ENCODE results near the gene SHISA7. TPM values are rescaled to one million over a fixed set of nuclear protein-coding genes. Genes with fewer than 3 reads are reported as not detected.
"Not testable (repeated sequence)": the region's sequence is repeated elsewhere in the genome, so short reads cannot be mapped to it uniquely, and the experiment has no call there.

Gene SHISA7
- total RNA-seq, 2 experiments from 2014 or later: not detected

GRCh38 chr19:55406826-55407549 lies 36.1 kb downstream of the SHISA7 start:
- H3K36me3 Mint-ChIP-seq (ENCODE audit: low read depth): peaks cover 50% of the 10 kb centered on the region
- DNase-seq (peak; percentile 53), ATAC-seq (peak; percentile 2)
- H3K27me3 Mint-ChIP-seq: no peaks in the 10 kb centered on the region
- peak overlapping the region; percentile 90 for H3K4me3 Mint-ChIP-seq
- ChIA-PET CTCF (interaction anchor here (0.7 to 1.0 kb wide), 3 partner anchors 13 to 225 kb away, joined by 3 to 5 read pairs (median 3); no protein-coding TSS in a partner anchor), POLR2A (interaction anchor here (0.5 to 4.4 kb wide), 13 partner anchors 8 to 289 kb away, joined by 3 to 41 read pairs (median 4); partner anchors contain the start of genes KMT5C, PPP1R12C, TMEM238 and ZNF524)
- H3K4me1 Mint-ChIP-seq: peaks cover 24% of the 10 kb centered on the region
- H3K9me3 Mint-ChIP-seq (ENCODE audit: low read depth): peaks cover 4% of the 10 kb centered on the region
- H3K27ac Mint-ChIP-seq: peak overlapping the region; percentile 85
- intact Hi-C loops (cut with DNase I, micrococcal nuclease): loop anchor here in 1 of 2 experiments (5.0 kb wide), 1 partner anchor 45 kb away; no protein-coding TSS in a partner anchor

- Mint-ChIP-seq H3K9me3 (ENCODE audit: low read depth) (peaks cover 4% of the 10 kb centered on the region), H3K4me3 (peak overlapping the region; percentile 90), H3K27ac (peak overlapping the region; percentile 85), H3K36me3 (ENCODE audit: low read depth) (peaks cover 55% of the 10 kb centered on the region), H3K4me1 (peaks cover 24% of the 10 kb centered on the region), H3K27me3 (no peaks in the 10 kb centered on the region)
- no peak for ATAC-seq
- CTCF ChIA-PET: no interaction called here
- intact Hi-C loops (cut with DNase I, micrococcal nuclease): loop anchor here in 1 of 2 experiments (5.0 kb wide), 1 partner anchor 46 kb away; no protein-coding TSS in a partner anchor
- POLR2A ChIA-PET: interaction anchor here (0.7 to 4.4 kb wide), 6 partner anchors 8 to 98 kb away, joined by 3 to 41 read pairs (median 6); partner anchors contain the start of genes KMT5C and TMEM238
- no peak for DNase-seq
These were observed 36.8 kb downstream of the SHISA7 start for GRCh38 chr19:55406091-55406825.

- Mint-ChIP-seq H3K27ac (peak overlapping the region; percentile 85), H3K4me3 (peak overlapping the region; percentile 90), H3K36me3 (ENCODE audit: low read depth) (peaks cover 56% of the 10 kb centered on the region), H3K9me3 (ENCODE audit: low read depth) (peaks cover 4% of the 10 kb centered on the region), H3K27me3 (no peaks in the 10 kb centered on the region), H3K4me1 (peaks cover 24% of the 10 kb centered on the region)
- intact Hi-C loops (cut with DNase I, micrococcal nuclease): loop anchor here in 1 of 2 experiments (5.0 kb wide), 1 partner anchor 47 kb away; no protein-coding TSS in a partner anchor
- no peak for DNase-seq
- ChIA-PET POLR2A (interaction anchor here (0.7 to 4.4 kb wide), 5 partner anchors 13 to 98 kb away, joined by 3 to 41 read pairs (median 5); partner anchors contain the start of genes KMT5C and TMEM238), CTCF (no interaction called here)
- ATAC-seq: no peak
These were observed 37.5 kb downstream of the SHISA7 start for GRCh38 chr19:55405638-55406037.

GRCh38 chr19:55402509-55402908 lies 40.6 kb downstream of the SHISA7 start:
- ChIA-PET POLR2A (interaction anchor here (0.6 to 1.5 kb wide), 4 partner anchors 12 to 147 kb away, joined by 3 read pairs; no protein-coding TSS in a partner anchor), CTCF (no interaction called here)
- H3K9me3 Mint-ChIP-seq (ENCODE audit: low read depth): no peaks in the 10 kb centered on the region
- H3K27ac Mint-ChIP-seq: no peak overlapping the region
- no peak for ATAC-seq
- DNase-seq: no peak
- intact Hi-C loops (cut with DNase I, micrococcal nuclease): no loop called here
- peaks cover 37% of the 10 kb centered on the region for H3K4me1 Mint-ChIP-seq
- H3K4me3 Mint-ChIP-seq: no peak overlapping the region
- peaks cover 52% of the 10 kb centered on the region for H3K36me3 Mint-ChIP-seq (ENCODE audit: low read depth)
- no peaks in the 10 kb centered on the region for H3K27me3 Mint-ChIP-seq

- CTCF ChIA-PET; H3K27ac Mint-ChIP-seq; H3K4me3 Mint-ChIP-seq; ATAC-seq; intact Hi-C loops (cut with DNase I, micrococcal nuclease); H3K9me3 Mint-ChIP-seq (ENCODE audit: low read depth); H3K27me3 Mint-ChIP-seq; DNase-seq: not testable (repeated sequence)
- POLR2A ChIA-PET: interaction anchor here (0.5 to 1.5 kb wide), 2 partner anchors 146 to 200 kb away, joined by 3 read pairs; no protein-coding TSS in a partner anchor
- Mint-ChIP-seq H3K36me3 (ENCODE audit: low read depth) (peaks cover 45% of the 10 kb centered on the region), H3K4me1 (peaks cover 35% of the 10 kb centered on the region)
These were observed 41.7 kb downstream of the SHISA7 start for GRCh38 chr19:55401390-55401789.

GRCh38 chr19:55400281-55401087 lies 42.6 kb downstream of the SHISA7 start:
- Mint-ChIP-seq H3K4me1 (peaks cover 26% of the 10 kb centered on the region), H3K27me3 (no peaks in the 10 kb centered on the region), H3K4me3 (no peak overlapping the region), H3K27ac (no peak overlapping the region), H3K36me3 (ENCODE audit: low read depth) (peaks cover 36% of the 10 kb centered on the region), H3K9me3 (ENCODE audit: low read depth) (no peaks in the 10 kb centered on the region)
- DNase-seq (no peak), ATAC-seq (no peak)
- ChIA-PET CTCF (no interaction called here), POLR2A (interaction anchor here (0.5 to 3.2 kb wide), 3 partner anchors 7 to 201 kb away, joined by 3 to 14 read pairs (median 3); partner anchors contain the start of gene UBE2S)
- intact Hi-C loops (cut with DNase I, micrococcal nuclease): no loop called here

- Mint-ChIP-seq H3K4me3 (no peak overlapping the region), H3K4me1 (peaks cover 22% of the 10 kb centered on the region), H3K9me3 (ENCODE audit: low read depth) (no peaks in the 10 kb centered on the region), H3K36me3 (ENCODE audit: low read depth) (peaks cover 25% of the 10 kb centered on the region), H3K27me3 (no peaks in the 10 kb centered on the region), H3K27ac (peak overlapping the region; percentile 14)
- POLR2A ChIA-PET: interaction anchor here (0.6 to 3.2 kb wide), 3 partner anchors 9 to 257 kb away, joined by 3 to 14 read pairs (median 3); partner anchors contain the start of gene UBE2S
- no peak for DNase-seq
- peak; percentile 80 for ATAC-seq
- CTCF ChIA-PET: interaction anchor here (0.7 kb wide), 1 partner anchor 14 kb away, joined by 3 read pairs; the partner anchor contains the start of gene TMEM238
- intact Hi-C loops (cut with DNase I, micrococcal nuclease): no loop called here
These were observed 44.7 kb downstream of the SHISA7 start for GRCh38 chr19:55398200-55398925.

GRCh38 chr19:55392820-55393761 lies 50.0 kb downstream of the SHISA7 start:
- no peak overlapping the region for H3K4me3 Mint-ChIP-seq
- H3K9me3 Mint-ChIP-seq (ENCODE audit: low read depth): no peaks in the 10 kb centered on the region
- peaks cover 25% of the 10 kb centered on the region for H3K36me3 Mint-ChIP-seq (ENCODE audit: low read depth)
- ChIA-PET POLR2A (interaction anchor here (1.3 to 1.5 kb wide), 2 partner anchors 9 to 14 kb away, joined by 3 to 6 read pairs; partner anchors contain the start of gene UBE2S), CTCF (interaction anchor here (0.6 kb wide), 1 partner anchor 92 kb away, joined by 3 read pairs; no protein-coding TSS in a partner anchor)
- peaks cover 25% of the 10 kb centered on the region for H3K4me1 Mint-ChIP-seq
- DNase-seq (no peak), ATAC-seq (no peak)
- no peaks in the 10 kb centered on the region for H3K27me3 Mint-ChIP-seq
- intact Hi-C loops (cut with DNase I, micrococcal nuclease): no loop called here
- H3K27ac Mint-ChIP-seq: no peak overlapping the region

GRCh38 chr19:55391702-55392615 lies 51.1 kb downstream of the SHISA7 start:
- H3K27me3 Mint-ChIP-seq: no peaks in the 10 kb centered on the region
- no peak for DNase-seq
- H3K4me1 Mint-ChIP-seq: peaks cover 29% of the 10 kb centered on the region
- H3K9me3 Mint-ChIP-seq (ENCODE audit: low read depth): no peaks in the 10 kb centered on the region
- intact Hi-C loops (cut with DNase I, micrococcal nuclease): no loop called here
- ATAC-seq: no peak
- POLR2A ChIA-PET: interaction anchor here (1.5 kb wide), 1 partner anchor 15 kb away, joined by 6 read pairs; the partner anchor contains the start of gene UBE2S
- CTCF ChIA-PET: no interaction called here
- H3K36me3 Mint-ChIP-seq (ENCODE audit: low read depth): peaks cover 36% of the 10 kb centered on the region
- no peak overlapping the region for H3K4me3 Mint-ChIP-seq
- no peak overlapping the region for H3K27ac Mint-ChIP-seq
